Neural crest cell (in vitro differentiated cells): Measurements from ENCODE around the gene POR. TPM values are rescaled to one million over a fixed set of nuclear protein-coding genes. Genes with fewer than 3 reads are reported as not detected.
A peak's percentile ranks its signal among the peaks of the same experiment; 100 is the strongest.

Experiments used
- DNase-seq: peaks from one replicate; pipeline ENCODE4 v3.0.0; 2021; ENCODE audit warnings: low read depth, mixed read lengths, low spot score
- H3K27ac Mint-ChIP-seq: one replicate; pipeline ENCODE4 v1.8.0; 2021; ENCODE audit warnings: mild to moderate bottlenecking, mixed read lengths; ENCODE audit not compliant: unreplicated experiment
- H3K27me3 Mint-ChIP-seq: 2 replicates; pipeline ENCODE4 v1.8.0; 2021; ENCODE audit warnings: low read depth, mild to moderate bottlenecking, mixed read lengths
- H3K36me3 Mint-ChIP-seq: 2 replicates; pipeline ENCODE4 v1.8.0; 2021; ENCODE audit warnings: low read depth, mild to moderate bottlenecking, mixed read lengths
- H3K4me1 Mint-ChIP-seq: 2 replicates; pipeline ENCODE4 v1.8.0; 2021; ENCODE audit warnings: mixed read lengths
- H3K4me3 Mint-ChIP-seq: one replicate; pipeline ENCODE4 v1.8.0; 2021; ENCODE audit warnings: mild to moderate bottlenecking, mixed read lengths
- H3K9me3 Mint-ChIP-seq: 2 replicates; pipeline ENCODE4 v1.8.0; 2021; ENCODE audit warnings: mixed read lengths
- total RNA-seq: library from RNA; stranded (reverse); gene quantifications from 2 replicates; pipeline ENCODE4 v1.2.1, GENCODE V29; 2021
- TF ChIP-seq, protein P1 (sequence below): fragments of 200-600 bp; sonication (generic); conservative IDR thresholded peaks from 2 replicates; pipeline ENCODE4 v1.5.0; 2021; ENCODE audit warnings: antibody characterized with exemption, mild to moderate bottlenecking

Gene POR
- total RNA-seq, 1 donor from 2014 or later, result 126 TPM

DNA sequence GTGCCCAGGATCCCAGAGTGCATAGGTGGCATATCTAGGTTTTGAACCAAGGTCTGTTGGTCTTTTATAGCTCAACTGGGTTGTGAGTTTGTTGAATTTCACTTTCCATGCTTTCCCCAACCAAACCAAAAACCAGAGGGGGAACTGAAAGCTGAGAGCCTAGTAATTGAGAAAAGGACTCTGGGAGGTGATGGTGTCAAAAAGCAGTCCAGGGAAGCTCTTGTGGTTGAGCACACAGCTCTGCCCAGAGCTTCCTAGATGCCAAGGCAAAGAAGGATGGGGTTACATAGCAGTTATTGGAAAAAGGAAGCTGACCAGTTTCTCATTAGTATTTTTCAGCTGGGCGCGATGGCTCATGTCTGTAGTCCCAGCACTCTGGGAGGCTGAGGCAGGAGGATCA, 9.9 kb downstream of the POR start:
- no peaks in the 10 kb centered on the region for H3K9me3 Mint-ChIP-seq
- no peak for DNase-seq
- H3K4me1 Mint-ChIP-seq, result peaks cover 16% of the 10 kb centered on the region
- no peak overlapping the region for H3K27ac Mint-ChIP-seq
- H3K27me3 Mint-ChIP-seq, result no peaks in the 10 kb centered on the region
- TF ChIP-seq, protein P1, sequence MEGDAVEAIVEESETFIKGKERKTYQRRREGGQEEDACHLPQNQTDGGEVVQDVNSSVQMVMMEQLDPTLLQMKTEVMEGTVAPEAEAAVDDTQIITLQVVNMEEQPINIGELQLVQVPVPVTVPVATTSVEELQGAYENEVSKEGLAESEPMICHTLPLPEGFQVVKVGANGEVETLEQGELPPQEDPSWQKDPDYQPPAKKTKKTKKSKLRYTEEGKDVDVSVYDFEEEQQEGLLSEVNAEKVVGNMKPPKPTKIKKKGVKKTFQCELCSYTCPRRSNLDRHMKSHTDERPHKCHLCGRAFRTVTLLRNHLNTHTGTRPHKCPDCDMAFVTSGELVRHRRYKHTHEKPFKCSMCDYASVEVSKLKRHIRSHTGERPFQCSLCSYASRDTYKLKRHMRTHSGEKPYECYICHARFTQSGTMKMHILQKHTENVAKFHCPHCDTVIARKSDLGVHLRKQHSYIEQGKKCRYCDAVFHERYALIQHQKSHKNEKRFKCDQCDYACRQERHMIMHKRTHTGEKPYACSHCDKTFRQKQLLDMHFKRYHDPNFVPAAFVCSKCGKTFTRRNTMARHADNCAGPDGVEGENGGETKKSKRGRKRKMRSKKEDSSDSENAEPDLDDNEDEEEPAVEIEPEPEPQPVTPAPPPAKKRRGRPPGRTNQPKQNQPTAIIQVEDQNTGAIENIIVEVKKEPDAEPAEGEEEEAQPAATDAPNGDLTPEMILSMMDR, result no peak
- H3K4me3 Mint-ChIP-seq, result no peak overlapping the region
- H3K36me3 Mint-ChIP-seq, result no peaks in the 10 kb centered on the region

DNA sequence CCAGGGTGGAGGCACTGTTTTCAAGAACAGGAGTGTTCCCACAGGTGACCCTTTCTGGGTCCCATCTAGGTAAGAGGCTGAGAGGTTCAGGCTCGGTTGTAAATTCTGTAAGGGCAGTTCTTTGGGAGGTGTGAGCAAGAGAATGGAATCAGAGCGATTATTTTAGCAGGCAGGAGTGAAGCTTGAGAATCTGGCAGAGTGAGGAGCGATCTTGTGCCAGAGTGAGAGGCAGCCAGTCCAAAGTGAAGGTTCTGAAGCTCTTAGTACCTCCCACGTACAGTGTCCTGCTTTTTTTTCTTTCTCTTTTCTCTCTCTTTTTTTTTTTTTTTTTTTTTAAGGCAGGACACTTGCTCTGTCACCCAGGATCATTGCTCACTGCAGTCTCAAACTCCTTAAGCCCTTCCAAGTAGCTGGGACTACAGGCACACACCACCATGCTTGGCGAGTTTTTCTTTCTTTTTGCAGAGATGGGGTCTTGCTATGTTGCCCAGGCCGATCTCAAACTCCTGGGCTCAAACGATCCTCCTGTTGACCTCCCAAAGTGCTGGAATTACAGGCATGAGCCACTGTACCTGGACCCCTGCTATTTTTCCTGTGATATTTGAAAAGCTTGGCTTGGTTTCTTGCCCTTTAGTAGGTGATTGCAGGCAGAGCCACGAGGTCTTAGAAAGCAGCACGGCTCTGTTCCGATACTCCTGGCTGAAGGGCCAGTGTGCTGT, 10.9 kb downstream of the POR start:
- Mint-ChIP-seq H3K27me3 (no peaks in the 10 kb centered on the region), H3K36me3 (peaks cover under 1% of the 10 kb centered on the region), H3K4me1 (peaks cover 10% of the 10 kb centered on the region), H3K4me3 (no peak overlapping the region), H3K27ac (no peak overlapping the region), H3K9me3 (no peaks in the 10 kb centered on the region)
- TF ChIP-seq, protein P1, result no peak
- no peak for DNase-seq

DNA sequence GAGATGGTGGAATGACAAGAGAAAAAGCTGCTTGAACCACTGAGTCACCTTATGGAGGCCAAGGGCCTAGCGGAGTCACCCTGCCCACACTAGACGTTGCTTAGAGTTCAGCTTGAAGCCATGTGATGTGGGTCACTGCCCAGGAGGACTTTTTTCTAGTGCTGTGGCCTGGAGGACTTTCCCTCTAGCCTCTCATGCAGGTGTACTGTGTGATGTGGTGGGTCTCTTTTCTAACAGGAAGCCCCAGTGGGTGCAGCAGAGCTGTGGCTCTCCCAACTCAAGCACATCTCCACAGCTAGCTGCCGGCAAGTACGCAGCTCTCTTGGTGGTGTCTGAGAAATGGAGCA, 13.6 kb downstream of the POR start:
- Mint-ChIP-seq H3K27me3 (no peaks in the 10 kb centered on the region), H3K9me3 (peaks cover 3% of the 10 kb centered on the region), H3K27ac (no peak overlapping the region), H3K4me3 (no peak overlapping the region), H3K4me1 (peaks cover 6% of the 10 kb centered on the region), H3K36me3 (peaks cover 8% of the 10 kb centered on the region)
- TF ChIP-seq, protein P1, result no peak
- no peak for DNase-seq

GRCh38 chr7:75931680-75932079, 16.7 kb downstream of the POR start:
- DNase-seq, result no peak
- peaks cover 6% of the 10 kb centered on the region for H3K9me3 Mint-ChIP-seq
- peak overlapping the region; percentile 43 for H3K27ac Mint-ChIP-seq
- no peak overlapping the region for H3K4me3 Mint-ChIP-seq
- TF ChIP-seq, protein P1, result no peak
- no peaks in the 10 kb centered on the region for H3K27me3 Mint-ChIP-seq
- H3K4me1 Mint-ChIP-seq, result peaks cover 20% of the 10 kb centered on the region
- H3K36me3 Mint-ChIP-seq, result peaks cover 17% of the 10 kb centered on the region

DNA sequence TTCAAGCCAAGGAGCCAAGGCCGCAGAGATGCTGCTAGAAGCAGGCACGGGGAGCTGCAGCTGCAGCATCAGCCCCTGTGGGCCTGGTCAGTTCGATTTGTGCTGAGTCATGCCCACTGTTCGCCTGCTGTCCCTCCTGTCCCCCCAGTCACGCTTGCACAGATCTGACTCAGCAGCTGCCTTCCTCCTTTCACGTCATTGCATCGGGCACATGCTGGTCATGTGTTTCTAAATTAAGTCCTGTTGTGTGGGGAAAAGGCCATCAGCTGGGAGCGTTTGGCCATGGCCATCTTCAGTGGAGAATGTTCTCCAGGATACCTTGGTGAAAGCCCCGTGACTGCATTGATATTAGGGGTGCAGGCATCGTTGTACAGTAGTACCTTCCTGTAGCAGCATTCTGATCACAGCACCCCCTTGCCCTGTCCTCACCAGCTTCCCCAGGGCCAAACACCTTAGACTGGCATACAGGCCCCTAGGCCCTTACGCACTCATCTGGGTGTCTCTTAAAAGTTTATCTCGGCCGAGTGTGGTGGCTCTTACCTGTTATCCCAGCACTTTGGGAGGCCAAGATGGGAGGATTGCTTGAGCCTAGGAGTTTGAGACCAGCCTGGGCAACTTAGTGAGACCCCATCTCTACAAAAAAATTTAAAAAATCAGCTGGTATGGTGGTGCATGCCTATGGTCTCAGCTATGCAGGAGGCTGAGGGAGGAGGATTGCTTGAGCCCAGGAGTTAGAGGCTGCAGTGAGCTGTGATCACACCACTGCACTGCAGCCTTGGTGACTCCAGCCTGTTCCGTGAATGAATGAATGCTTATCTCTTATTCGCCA, 23.2 kb downstream of the POR start:
- DNase-seq, result no peak
- peak overlapping the region; percentile 76 for H3K27ac Mint-ChIP-seq
- peaks cover 31% of the 10 kb centered on the region for H3K4me1 Mint-ChIP-seq
- peak overlapping the region; percentile 11 for H3K4me3 Mint-ChIP-seq
- peaks cover 10% of the 10 kb centered on the region for H3K36me3 Mint-ChIP-seq
- H3K27me3 Mint-ChIP-seq, result no peaks in the 10 kb centered on the region
- H3K9me3 Mint-ChIP-seq, result peaks cover 3% of the 10 kb centered on the region
- TF ChIP-seq, protein P1, result no peak
